ENCODE data around the gene JOSD2.

- TF ChIP-seq EP300 (IDR thresholded peaks at IDR 0.05) (no peak), POLR2A (IDR thresholded peaks at IDR 0.05) (no peak)
Measured at GRCh38 chr19:50459638-50460037, 51.4 kb downstream of the JOSD2 start.
